ENCODE results near the gene TJP3. TPM values are rescaled to one million over a fixed set of nuclear protein-coding genes. Genes with fewer than 3 reads are reported as not detected.

TJP3 gene
- total RNA-seq, 1 experiment from 2014 or later: 10.7 TPM

DNA sequence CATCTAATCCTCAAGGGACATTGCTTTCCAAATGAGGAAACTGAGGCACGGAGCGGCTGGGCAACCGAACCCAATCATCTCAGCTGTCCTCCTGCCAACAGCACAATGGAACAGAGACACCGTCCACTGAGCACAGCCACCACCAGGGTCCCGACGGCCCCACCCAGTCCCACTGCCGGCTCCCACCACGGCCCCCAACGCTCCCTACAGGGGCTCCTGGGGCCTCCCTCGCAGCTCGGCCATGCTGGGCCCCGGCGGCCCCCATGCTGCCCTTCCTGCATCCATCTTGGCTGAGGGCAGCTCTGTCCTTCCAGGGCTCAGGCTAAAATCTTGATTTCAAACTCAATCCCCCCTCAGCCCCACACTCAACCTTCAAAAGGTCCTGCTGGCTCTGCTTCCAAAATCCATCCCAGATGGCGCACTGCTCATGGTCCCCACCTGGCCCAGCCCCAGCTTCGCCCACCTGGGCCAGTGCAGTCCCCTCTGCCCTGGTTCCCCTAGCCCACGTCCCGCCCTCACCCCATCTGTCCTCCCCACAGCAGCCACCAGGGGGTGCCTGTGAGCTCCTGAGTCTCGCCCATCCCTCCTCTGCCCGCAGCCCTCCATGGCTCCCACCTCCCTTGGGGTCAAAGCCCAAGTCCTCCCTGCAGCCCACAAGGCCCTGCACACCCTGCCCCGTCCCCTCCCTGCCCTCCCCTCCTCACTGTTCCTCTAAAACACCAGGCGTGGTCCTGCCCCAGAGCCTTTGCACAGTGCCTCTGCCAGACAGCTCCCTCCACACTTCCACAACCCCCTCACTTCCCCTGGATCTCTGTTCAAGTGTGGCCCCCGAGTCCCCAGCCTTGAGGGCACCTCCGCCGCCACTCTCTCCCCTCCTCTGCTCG lies 15.8 kb upstream of the TJP3 start:
- H3K4me3 ChIP-seq (ENCODE audit: insufficient read depth, low read depth, low read length): no peak overlapping the region
- H3K36me3 ChIP-seq (replicated peaks; ENCODE audit: control insufficient read depth, insufficient read depth, low read length): no peaks in the 10 kb centered on the region
- DNase-seq: peak; percentile 93
- H3K27me3 ChIP-seq (ENCODE audit: control insufficient read depth, insufficient read depth, low read length): no peaks in the 10 kb centered on the region

DNA sequence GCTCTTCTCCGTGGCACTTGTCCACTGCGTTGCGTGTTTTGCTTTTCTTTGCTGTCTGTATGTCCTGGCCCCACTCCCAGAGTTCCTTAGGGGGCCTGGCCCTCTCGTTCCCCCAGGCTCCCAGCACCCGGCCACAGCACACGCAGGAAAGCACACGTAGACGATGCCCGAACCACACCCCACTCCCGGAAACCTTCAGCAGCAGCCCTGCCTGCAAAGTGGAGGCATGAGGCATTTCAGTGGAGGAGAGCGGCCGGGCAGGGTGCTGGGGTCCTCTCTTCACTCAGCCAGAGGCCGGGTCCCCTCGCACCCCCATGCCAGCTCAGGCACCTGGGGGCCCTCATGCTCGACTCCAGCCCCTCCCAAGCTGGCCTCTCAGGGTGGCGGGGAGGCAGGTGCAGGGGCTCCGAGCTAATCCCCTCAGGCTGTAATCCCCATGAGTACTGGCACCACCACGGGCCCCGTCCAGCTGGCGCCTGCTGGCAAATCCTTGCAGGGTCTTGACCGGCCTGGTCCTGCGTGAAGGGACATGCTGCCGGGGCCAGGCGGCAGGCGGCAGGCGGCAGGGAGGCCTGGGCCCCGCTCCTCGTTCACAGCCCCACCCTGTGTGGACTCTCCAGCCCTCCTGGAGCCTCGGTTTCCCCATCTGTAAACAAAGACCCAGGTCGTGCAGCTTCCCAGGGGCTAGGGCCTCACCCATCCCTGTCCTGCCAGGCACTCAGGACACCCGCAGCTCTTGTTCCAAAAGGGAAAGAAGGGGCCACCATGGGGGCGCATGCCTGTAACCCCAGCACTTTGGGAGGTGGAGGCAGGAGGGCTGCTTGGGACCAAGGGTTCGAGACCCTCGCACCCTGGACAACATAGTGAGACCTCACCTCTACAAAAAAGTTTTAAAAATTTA lies 14.9 kb upstream of the TJP3 start:
- Histone ChIP-seq H3K27me3 (ENCODE audit: control insufficient read depth, insufficient read depth, low read length) (no peaks in the 10 kb centered on the region), H3K36me3 (replicated peaks; ENCODE audit: control insufficient read depth, insufficient read depth, low read length) (no peaks in the 10 kb centered on the region), H3K4me3 (ENCODE audit: insufficient read depth, low read depth, low read length) (no peak overlapping the region)
- DNase-seq: peak; percentile 57

DNA sequence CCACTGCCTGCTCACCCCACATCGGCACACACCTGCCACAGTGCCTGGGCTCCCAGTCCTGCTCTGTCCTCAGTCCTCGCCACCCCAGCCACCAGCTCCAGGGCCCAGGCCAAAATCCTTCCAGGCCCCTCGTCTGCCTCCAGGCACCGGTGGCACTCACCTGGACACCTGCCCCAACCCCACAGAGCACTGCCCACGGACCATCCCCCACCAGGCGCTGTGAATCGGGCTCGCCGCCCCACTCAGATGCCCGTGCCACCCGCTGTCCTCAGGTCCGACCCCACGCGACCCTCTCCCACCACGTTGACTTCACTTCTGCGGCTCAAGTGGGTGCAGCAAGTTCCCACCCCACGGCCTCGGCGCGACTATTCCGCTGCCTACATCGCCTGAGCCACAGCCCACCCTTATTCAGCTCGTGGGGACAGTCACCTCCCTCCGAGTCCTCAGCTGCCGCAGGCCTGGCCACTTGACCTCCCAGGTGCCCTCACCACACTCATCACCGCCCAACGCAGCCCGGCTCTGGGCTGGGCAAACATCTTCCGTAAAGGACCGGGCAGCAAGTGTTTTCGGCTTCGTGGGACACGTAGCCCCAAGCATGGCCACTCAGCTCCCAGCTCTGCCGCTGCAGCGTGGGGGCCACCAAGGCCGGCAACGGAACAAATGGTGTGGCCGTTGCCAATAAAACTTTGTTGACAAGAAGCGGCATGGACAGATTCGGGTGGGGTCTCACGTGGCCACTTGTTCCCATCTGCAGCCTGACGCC lies 13.6 kb upstream of the TJP3 start:
- peak; percentile 52 for DNase-seq
- Histone ChIP-seq H3K4me3 (ENCODE audit: insufficient read depth, low read depth, low read length) (no peak overlapping the region), H3K36me3 (replicated peaks; ENCODE audit: control insufficient read depth, insufficient read depth, low read length) (no peaks in the 10 kb centered on the region), H3K27me3 (ENCODE audit: control insufficient read depth, insufficient read depth, low read length) (no peaks in the 10 kb centered on the region)

DNA sequence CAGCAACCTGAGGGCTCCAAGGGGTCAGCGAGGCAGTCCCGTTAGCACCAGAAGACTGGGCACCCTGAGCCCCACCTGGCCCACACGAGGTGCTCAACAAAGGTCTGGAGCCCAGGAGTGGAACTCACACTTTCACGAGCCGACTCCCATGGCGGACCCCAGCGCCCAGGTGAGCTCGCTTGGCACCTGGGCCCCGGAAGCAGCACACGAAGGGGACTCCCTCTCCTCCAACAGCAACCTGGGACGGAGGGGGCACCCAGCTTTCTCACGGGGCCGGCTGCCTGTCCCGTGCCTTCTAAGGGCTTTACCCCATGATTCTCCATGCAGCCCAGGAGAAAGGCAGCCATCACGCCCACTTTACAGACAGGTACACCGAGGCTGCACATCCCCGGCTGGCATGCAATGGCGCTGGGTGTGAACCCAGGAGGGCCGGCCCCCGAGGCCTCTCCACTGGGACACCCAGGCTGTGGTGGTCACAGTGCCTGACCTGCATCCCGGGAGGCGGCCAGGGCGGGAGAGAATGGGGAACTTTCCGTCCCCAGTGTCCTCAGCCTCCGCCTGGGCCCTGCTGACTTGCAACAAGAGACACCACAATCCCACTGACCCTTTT lies 13.0 kb upstream of the TJP3 start:
- Histone ChIP-seq H3K36me3 (replicated peaks; ENCODE audit: control insufficient read depth, insufficient read depth, low read length) (no peaks in the 10 kb centered on the region), H3K4me3 (ENCODE audit: insufficient read depth, low read depth, low read length) (no peak overlapping the region), H3K27me3 (ENCODE audit: control insufficient read depth, insufficient read depth, low read length) (no peaks in the 10 kb centered on the region)
- DNase-seq: peak; percentile 48

DNA sequence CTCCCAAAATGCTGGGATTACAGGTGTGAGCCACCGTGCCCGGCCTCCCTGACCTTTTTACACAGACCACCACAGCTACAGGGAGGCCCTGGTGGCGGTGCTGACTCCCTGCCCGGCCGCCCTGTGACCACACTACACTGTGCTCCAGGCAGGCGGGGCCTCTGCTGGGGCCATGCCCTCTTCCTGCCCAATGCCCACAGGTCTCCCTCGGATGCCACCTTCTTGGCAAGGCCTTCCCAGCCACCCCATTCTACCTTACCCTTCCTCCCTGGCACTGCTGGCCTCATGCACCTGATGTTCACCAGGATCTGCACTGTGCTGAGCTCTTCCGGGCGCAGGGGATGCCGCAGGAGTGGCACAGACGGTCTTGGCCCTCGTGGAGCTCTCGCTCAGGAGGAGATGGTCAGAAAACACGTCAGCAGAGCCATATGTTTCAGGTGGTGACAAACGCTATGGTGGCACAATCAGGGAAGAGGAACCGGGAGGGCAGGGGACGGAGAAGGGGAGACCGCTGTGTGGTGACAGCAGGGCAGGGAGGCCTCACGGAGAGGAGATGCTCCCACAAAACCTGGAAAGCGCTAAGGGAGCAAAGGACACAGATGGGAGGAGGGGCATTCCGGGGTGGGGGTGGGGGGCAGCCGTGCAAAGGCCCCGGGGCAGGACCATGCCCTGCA lies 12.1 kb upstream of the TJP3 start:
- no peaks in the 10 kb centered on the region for H3K27me3 ChIP-seq (ENCODE audit: control insufficient read depth, insufficient read depth, low read length)
- peak; percentile 36 for DNase-seq
- no peaks in the 10 kb centered on the region for H3K36me3 ChIP-seq (replicated peaks; ENCODE audit: control insufficient read depth, insufficient read depth, low read length)
- no peak overlapping the region for H3K4me3 ChIP-seq (ENCODE audit: insufficient read depth, low read depth, low read length)

DNA sequence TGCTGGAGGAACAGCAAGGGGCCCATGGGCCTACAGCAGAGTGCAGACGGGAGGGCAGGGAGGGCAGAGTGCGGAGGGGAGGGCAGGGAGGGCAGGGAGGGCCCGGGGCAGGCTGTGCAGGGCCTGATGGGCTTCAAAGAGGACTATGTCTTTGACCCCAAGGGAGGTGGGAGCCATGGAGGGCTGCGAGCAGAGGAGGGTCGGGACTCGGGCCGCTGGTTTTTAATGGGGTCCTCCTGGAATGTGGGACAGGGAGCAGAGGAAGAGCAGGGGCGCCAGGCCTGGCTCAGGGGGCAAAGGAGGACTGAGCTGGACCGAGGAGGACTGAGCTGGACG lies 11.6 kb upstream of the TJP3 start:
- Histone ChIP-seq H3K27me3 (ENCODE audit: control insufficient read depth, insufficient read depth, low read length) (no peaks in the 10 kb centered on the region), H3K36me3 (replicated peaks; ENCODE audit: control insufficient read depth, insufficient read depth, low read length) (no peaks in the 10 kb centered on the region), H3K4me3 (ENCODE audit: insufficient read depth, low read depth, low read length) (no peak overlapping the region)
- peak; percentile 41 for DNase-seq

DNA sequence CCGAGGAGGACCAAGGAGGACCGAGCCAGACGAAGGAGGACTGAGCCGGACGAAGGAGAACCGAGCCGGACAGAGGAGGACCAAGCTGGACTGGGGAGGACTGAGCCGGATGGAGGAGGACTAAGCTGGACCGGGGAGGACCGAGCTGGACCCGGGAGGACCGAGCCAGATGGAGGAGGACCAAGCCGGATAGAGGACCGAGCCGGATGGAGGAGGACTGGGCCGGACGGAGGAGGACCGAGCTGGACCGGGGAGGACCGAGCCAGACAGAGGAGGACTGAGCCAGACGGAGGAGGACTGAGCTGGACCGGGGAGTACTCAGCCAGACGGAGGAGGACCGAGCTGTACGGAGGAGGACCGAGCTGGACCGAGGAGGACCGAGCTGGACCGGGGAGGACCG lies 11.1 kb upstream of the TJP3 start:
- H3K27me3 ChIP-seq (ENCODE audit: control insufficient read depth, insufficient read depth, low read length): no peaks in the 10 kb centered on the region
- no peaks in the 10 kb centered on the region for H3K36me3 ChIP-seq (replicated peaks; ENCODE audit: control insufficient read depth, insufficient read depth, low read length)
- peak; percentile 37 for DNase-seq
- no peak overlapping the region for H3K4me3 ChIP-seq (ENCODE audit: insufficient read depth, low read depth, low read length)

DNA sequence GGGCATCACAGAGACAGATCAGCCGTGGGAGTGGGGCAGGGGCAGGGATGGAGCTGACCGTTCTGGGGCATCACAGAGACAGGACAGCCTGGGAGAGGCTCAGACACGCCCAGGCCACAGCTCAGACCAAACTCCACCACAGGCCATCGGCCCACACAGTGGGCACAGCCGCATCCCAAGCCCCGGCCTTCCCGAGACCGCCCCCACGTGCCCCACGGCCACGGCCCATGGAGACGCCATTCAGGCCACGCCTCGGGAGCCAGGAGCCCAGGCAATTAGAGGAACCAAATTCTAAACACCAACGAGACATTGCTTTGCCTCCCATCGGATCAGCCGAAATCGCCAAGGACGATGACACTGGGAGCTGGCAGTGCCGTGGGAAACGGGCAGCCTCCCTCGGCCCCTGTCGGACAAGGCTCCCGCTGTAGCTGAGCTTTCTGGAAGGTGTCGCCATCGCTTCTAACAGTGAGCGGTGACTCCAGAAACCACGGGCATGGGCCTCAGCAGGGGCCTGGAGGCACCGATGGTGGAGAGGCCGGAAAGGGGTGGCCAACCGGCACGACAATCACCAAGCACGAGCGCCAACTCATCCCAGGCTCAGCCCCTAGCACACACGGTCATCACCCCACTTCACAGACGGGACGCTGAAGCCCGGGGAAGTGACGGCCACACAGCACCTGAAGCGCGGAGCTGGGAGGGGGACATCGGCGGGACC lies 10.4 kb upstream of the TJP3 start:
- Histone ChIP-seq H3K4me3 (ENCODE audit: insufficient read depth, low read depth, low read length) (no peak overlapping the region), H3K27me3 (ENCODE audit: control insufficient read depth, insufficient read depth, low read length) (no peaks in the 10 kb centered on the region), H3K36me3 (replicated peaks; ENCODE audit: control insufficient read depth, insufficient read depth, low read length) (no peaks in the 10 kb centered on the region)
- DNase-seq: peak; percentile 50

DNA sequence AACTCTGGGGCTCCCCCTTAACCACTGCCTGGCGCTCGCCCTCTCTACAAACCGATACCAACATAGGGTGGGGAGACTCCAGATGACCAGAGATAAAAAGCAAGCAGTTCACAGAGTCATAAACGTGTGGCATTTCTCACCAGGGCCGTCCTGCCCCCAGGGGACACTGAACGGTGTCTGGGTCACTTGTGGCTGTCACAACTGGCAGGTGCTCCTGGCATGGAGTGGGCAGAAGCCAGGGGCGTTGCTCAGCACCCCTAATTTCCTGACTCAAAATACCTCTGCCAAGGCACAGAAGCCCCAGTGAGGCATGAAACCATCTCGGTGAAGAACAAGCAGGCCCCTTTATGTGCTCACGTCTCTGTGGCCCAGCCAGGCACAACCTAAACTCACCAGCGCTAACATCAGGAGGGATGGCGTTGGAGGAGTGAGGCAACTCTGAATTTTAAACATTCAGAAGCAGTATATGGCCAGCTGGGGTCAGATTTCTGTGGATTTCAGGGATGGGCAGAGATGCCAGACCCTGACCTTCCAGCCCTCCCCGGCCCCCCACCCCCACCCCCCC lies 9.7 kb upstream of the TJP3 start:
- H3K4me3 ChIP-seq (ENCODE audit: insufficient read depth, low read depth, low read length): no peak overlapping the region
- no peaks in the 10 kb centered on the region for H3K27me3 ChIP-seq (ENCODE audit: control insufficient read depth, insufficient read depth, low read length)
- H3K36me3 ChIP-seq (replicated peaks; ENCODE audit: control insufficient read depth, insufficient read depth, low read length): no peaks in the 10 kb centered on the region
- no peak for DNase-seq

DNA sequence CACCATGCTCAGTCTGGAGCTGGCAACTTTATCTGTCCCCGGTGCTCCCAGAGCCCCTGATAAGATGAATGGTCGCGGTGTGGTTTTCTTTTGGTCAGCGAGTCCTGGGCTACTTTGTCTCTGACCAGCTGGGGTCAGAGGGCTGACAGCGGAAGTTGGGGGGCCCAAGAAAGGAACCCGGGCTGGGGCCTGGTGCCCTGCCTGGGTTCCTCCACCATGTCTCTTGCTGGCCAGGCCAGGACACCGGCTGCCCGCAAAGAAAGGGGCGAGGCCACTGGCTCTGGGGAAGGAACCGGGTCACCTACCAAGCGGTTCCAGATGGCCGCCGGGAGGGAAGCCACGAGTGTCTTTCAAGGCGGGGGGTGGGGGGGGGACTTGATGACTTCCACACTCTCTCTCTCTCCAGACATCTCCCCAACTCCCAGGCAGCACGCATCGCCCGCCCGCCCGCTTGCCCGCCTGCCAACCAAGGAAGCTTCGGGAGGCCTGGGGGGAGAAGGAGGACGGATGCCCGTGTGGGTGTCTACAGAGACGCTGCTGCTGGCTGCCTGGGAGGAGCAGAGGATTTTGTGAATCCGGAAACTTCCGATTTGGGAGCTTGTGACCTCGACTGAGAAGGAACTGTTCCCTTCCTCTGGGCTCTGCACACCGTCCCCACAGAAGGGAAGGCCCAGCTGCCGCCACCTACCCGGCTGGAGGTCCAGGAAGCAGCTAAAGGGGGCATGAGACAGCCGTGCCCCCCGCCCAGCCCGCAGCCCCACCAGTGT lies 9.0 kb upstream of the TJP3 start:
- Histone ChIP-seq H3K4me3 (ENCODE audit: insufficient read depth, low read depth, low read length) (peak overlapping the region; percentile 70), H3K27me3 (ENCODE audit: control insufficient read depth, insufficient read depth, low read length) (no peaks in the 10 kb centered on the region), H3K36me3 (replicated peaks; ENCODE audit: control insufficient read depth, insufficient read depth, low read length) (no peaks in the 10 kb centered on the region)
- DNase-seq: peak; percentile 73

DNA sequence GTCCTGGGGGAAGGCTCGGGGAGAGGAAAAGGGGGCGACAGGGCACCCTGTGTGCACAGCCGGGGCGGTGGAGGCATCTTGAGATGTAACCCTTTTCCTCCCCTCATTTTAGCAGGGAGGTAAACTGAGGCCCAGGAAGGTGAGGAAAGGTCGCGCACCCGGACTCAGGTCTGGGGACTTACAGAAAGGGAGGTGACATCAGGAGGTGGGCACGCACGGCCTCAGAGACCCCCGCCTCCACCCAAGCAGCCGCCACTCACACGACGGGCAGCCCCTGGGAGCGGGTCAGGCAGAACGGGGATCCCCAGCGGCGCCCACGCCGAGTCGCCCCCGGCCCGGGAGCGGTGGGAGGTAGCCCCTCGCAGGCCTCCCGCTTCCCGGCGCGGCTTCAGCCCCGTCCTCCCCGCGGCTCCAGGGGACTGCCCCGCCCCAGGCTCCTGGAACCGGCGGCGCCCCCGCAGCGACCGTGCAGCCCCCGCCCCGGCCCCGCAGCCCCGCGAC lies 8.4 kb upstream of the TJP3 start:
- H3K36me3 ChIP-seq (replicated peaks; ENCODE audit: control insufficient read depth, insufficient read depth, low read length): no peaks in the 10 kb centered on the region
- peak; percentile 83 for DNase-seq
- H3K27me3 ChIP-seq (ENCODE audit: control insufficient read depth, insufficient read depth, low read length): no peaks in the 10 kb centered on the region
- peak overlapping the region; percentile 70 for H3K4me3 ChIP-seq (ENCODE audit: insufficient read depth, low read depth, low read length)

DNA sequence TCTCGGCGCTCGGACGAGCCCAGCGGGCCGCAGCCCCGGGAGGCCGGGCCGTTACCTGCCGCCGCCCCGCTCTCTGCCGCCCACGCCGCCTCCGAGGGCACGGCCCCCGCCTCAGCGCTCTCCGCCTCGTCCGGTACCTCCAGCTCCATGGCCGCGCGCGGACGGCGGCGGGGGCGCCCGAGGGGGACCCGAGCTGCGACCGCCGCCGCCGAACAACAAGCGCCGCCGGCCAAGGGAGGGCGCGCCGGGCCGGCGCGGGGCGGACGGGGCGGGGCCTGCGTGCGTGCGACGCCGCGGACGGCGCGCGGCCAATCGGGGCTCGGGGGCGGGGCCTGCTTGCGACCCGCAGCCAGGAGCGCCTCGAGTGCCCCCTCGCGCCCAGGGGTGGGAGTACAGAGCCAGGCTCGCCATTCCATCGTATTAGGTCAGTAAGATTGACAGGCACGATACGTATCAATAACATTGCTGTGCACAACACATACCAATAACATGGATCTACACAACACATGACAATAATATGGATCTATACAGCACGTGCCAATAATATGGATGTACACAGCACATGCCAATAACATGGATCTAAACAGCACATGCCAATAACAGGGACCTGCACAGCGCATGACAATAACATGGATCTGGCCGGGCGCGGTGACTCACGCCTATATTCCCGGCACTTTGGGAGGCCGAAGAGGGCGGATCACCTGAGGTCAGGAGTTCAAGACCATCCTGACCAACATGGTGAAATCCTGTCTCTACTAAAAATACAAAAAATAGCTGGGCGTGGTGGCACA lies 7.7 kb upstream of the TJP3 start, which contains the start of gene PIP5K1C:
Gene PIP5K1C (minus strand): TSS at position 227 of the 791 bp plus-strand sequence. CDS start 78 bp downstream, at position 149.
- peak; percentile 99 for DNase-seq
- H3K4me3 ChIP-seq (ENCODE audit: insufficient read depth, low read depth, low read length): peak within 1 kb of the TSS; percentile 70
- H3K27me3 ChIP-seq (ENCODE audit: control insufficient read depth, insufficient read depth, low read length): no peaks in the 10 kb centered on the region
- H3K36me3 ChIP-seq (replicated peaks; ENCODE audit: control insufficient read depth, insufficient read depth, low read length): no peaks in the 10 kb centered on the region

Measured in H7 (cell line).